Measurements from ENCODE around the gene SLC6A19. TPM values are rescaled to one million over a fixed set of nuclear protein-coding genes. Genes with fewer than 3 reads are reported as not detected.

Gene SLC6A19
- total and polyA plus RNA-seq, 9 of the 15 experiments (the other 6 are each of a cell fraction or from before 2014, with no cell fraction given), result 0.03 to 1.6 (median 0.59) TPM

DNA sequence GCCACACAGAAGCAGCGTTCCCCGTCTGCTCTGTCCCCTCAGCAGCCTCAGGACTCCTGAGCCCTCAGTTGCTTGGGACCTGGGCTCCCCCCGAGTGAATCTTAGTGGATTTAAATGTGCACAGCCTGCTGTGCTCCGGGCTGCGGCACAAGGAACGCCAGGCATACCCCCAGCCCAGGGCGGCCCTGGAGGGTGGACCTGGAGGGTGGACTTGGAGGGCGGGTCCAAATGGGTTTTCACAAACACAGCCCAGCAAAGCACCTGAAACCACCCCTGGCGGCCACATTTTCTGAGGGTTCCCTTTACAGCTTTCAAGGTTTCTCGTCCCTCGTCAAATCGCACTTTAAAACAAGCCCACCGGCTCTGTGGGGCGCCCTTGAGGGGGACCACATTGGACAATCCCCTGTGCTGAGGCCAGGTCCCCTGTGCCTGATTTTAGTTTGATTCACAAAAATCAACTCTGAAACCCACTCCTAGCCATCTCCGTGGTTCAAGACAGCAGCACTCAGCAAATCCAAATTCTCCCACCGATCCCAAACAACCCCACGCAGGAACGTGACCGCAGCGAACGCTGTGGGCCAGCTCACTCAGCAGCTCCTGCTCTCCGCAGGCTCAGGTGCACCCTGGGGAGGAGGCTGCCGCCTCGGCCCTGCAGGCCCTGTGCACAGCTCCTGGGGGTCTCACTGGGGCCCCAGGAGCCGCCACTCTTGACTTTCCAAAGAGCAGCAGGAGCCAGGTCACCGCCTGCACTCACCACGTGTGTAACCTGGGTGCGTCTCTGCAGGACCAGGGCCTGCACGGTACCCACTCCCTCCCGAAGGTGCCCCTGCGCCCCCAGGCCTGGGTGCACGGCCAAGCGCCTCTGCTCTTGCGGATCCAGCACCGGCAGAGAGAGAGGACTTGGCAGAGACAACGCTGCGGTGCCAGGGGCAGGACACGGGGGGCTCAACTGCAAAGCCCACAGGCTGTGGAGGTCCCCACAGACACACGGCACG is 64.4 kb downstream of the SLC6A19 start:
- ATAC-seq (no peak), DNase-seq (ENCODE audit: extremely low read depth in 1 of 4, low spot score in 3 of 4) (no peak), FAIRE-seq (no peak)
- intact Hi-C loops (cut with micrococcal nuclease), result no loop called here
- Histone ChIP-seq H3K9ac (ENCODE audit: insufficient read depth in 1 of 2, low read depth in 2 of 2, low read length in 2 of 2) (no peak overlapping the region), H3K27ac (ENCODE audit: extremely low read depth, low read depth, low read length) (no peak overlapping the region), H3K36me3 (ENCODE audit: control insufficient read depth, insufficient read depth, low read length) (no peaks in the 10 kb centered on the region), H3K79me2 (ENCODE audit: control insufficient read depth, insufficient read depth, low read length) (no peaks in the 10 kb centered on the region), H3K4me1 (replicated peaks in 1 of 2; ENCODE audit: control insufficient read depth in 2 of 2, insufficient read depth in 2 of 2, low read length in 2 of 2) (peaks cover 0 to 7% of the 10 kb centered on the region in 2 experiments; a peak in 1 of 5 replicates), H3K27me3 (ENCODE audit: control insufficient read depth in 2 of 2, insufficient read depth in 2 of 2, low read length in 2 of 2) (peaks cover 11 to 66% of the 10 kb centered on the region in 2 experiments; a peak in 4 of 5 replicates), H3K4me2 (ENCODE audit: insufficient read depth, low read length) (no peak overlapping the region), H3K9me1 (ENCODE audit: control insufficient read depth, insufficient read depth, low read length) (no peaks in the 10 kb centered on the region), H3K9me3 (replicated peaks; ENCODE audit: control insufficient read depth, insufficient read depth, low read depth, low read length) (no peaks in the 10 kb centered on the region), H2AFZ (ENCODE audit: low read depth, low read length) (no peak overlapping the region), H4K20me1 (replicated peaks; ENCODE audit: control insufficient read depth, insufficient read depth, low read length) (peaks cover 8% of the 10 kb centered on the region; the same call in 1 of the 2 replicates), H3K4me3 (no peak overlapping the region)
- in situ Hi-C loops (cut with MboI), result no loop called here
- ChIA-PET CTCF (ENCODE audit: low intra/inter-chr PET ratio) (no interaction called here), POLR2A (no interaction called here)
- BruUV-seq (replicated peaks), result no TSS peak
- 23% methylated on average over 40 of the region's 40 CpGs for WGBS (ENCODE audit: insufficient coverage, low coverage, missing lambda C conversion rate)
- TF ChIP-seq, protein P1, sequence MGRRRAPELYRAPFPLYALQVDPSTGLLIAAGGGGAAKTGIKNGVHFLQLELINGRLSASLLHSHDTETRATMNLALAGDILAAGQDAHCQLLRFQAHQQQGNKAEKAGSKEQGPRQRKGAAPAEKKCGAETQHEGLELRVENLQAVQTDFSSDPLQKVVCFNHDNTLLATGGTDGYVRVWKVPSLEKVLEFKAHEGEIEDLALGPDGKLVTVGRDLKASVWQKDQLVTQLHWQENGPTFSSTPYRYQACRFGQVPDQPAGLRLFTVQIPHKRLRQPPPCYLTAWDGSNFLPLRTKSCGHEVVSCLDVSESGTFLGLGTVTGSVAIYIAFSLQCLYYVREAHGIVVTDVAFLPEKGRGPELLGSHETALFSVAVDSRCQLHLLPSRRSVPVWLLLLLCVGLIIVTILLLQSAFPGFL (CRISPR knock-in tag; IDR thresholded peaks at IDR 0.05), result no peak
- TF ChIP-seq FOXA1 (IDR thresholded peaks at IDR 0.05; ENCODE audit: borderline replicate concordance) (no peak), JUN (IDR thresholded peaks at IDR 0.05; ENCODE audit: borderline replicate concordance, low read depth, low read length) (no peak), JUN (CRISPR knock-in tag; IDR thresholded peaks at IDR 0.05; ENCODE audit: borderline replicate concordance) (no peak), HSF4 (CRISPR knock-in tag; IDR thresholded peaks at IDR 0.05; ENCODE audit: borderline replicate concordance) (no peak), U2AF1 (optimal IDR thresholded peaks at IDR 0.05; ENCODE audit: low read depth, low read length) (no peak), SAFB (IDR thresholded peaks at IDR 0.05; ENCODE audit: borderline replicate concordance, low read depth, low read length) (peak; percentile 56; the same call in 1 of the 2 replicates)

Data from K562 (cell line).